ENCODE measurements around the gene KCNC1.

Gene KCNC1

DNA sequence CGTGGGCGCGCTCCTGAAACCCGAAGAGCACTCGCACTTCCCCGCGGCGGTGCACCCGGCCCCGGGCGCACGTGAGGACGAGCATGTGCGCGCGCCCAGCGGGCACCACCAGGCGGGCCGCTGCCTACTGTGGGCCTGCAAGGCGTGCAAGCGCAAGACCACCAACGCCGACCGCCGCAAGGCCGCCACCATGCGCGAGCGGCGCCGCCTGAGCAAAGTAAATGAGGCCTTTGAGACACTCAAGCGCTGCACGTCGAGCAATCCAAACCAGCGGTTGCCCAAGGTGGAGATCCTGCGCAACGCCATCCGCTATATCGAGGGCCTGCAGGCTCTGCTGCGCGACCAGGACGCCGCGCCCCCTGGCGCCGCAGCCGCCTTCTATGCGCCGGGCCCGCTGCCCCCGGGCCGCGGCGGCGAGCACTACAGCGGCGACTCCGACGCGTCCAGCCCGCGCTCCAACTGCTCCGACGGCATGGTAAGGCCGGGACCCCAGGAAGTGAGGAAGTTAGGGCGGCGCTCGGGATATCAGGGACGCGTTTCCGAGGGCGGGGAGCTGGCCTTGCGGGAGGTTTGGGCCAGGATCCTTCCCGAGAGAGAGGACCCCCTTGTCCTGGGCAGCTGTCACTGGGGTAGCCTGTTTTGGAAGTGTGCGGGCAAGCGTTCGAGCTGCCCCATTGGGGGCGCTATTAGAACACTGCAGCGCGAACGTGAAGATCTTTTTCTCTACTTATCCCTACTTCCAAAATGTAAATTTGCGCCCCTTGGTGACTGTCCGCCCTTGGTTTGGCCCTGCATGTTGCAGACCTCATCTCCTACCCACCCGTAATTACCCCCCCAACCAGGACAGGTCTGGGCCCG is 14.4 kb upstream of the KCNC1 start:
- Histone ChIP-seq H3K4me1 (ENCODE audit: insufficient read depth, low read length, severe bottlenecking) (no peaks in the 10 kb centered on the region), H3F3A (ENCODE audit: insufficient read depth, low read length) (no peaks in the 10 kb centered on the region), H3K27me3 (ENCODE audit: insufficient read depth, low read length) (no peaks in the 10 kb centered on the region), H3K9me3 (ENCODE audit: low read length) (no peaks in the 10 kb centered on the region), H3K4me2 (ENCODE audit: low read length) (no peak overlapping the region), H2AFZ (ENCODE audit: low read length) (no peak overlapping the region), H3K9me2 (ENCODE audit: low read depth, low read length) (no peaks in the 10 kb centered on the region), H3K36me3 (ENCODE audit: insufficient read depth, low read length) (no peaks in the 10 kb centered on the region), H3K27ac (ENCODE audit: low read depth, low read length, poor library complexity, severe bottlenecking) (no peak overlapping the region), H3K4me3 (ENCODE audit: low read depth, low read length, poor library complexity, severe bottlenecking) (no peak overlapping the region), H3K9ac (ENCODE audit: low read length) (no peak overlapping the region), H4K20me1 (ENCODE audit: insufficient read depth, low read length) (no peaks in the 10 kb centered on the region), H3K79me2 (ENCODE audit: insufficient read depth, low read length) (no peaks in the 10 kb centered on the region)
- TF ChIP-seq, protein P1, sequence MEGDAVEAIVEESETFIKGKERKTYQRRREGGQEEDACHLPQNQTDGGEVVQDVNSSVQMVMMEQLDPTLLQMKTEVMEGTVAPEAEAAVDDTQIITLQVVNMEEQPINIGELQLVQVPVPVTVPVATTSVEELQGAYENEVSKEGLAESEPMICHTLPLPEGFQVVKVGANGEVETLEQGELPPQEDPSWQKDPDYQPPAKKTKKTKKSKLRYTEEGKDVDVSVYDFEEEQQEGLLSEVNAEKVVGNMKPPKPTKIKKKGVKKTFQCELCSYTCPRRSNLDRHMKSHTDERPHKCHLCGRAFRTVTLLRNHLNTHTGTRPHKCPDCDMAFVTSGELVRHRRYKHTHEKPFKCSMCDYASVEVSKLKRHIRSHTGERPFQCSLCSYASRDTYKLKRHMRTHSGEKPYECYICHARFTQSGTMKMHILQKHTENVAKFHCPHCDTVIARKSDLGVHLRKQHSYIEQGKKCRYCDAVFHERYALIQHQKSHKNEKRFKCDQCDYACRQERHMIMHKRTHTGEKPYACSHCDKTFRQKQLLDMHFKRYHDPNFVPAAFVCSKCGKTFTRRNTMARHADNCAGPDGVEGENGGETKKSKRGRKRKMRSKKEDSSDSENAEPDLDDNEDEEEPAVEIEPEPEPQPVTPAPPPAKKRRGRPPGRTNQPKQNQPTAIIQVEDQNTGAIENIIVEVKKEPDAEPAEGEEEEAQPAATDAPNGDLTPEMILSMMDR (IDR thresholded peaks at IDR 0.05; ENCODE audit: low read length) = no peak
- TF ChIP-seq EZH2 (IDR thresholded peaks at IDR 0.05; ENCODE audit: borderline replicate concordance, low read length) = no peak

DNA sequence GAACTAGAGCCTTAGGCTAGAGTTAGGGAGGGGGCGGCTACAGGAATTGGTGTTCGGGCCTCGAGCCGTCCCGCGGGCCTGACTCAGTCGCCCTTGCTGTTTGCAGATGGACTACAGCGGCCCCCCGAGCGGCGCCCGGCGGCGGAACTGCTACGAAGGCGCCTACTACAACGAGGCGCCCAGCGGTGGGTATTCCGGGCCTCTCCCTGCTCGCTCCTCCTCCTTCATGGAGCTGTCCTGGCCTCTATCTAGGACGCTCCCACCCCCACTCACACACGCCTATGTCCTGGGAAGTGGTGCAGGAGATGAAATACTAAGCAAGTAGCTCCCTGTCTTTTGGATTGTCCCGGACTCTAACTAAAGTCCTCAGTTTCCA is 13.8 kb upstream of the KCNC1 start:
- Histone ChIP-seq H3K4me3 (ENCODE audit: low read depth, low read length, poor library complexity, severe bottlenecking) (no peak overlapping the region), H3K9ac (ENCODE audit: low read length) (no peak overlapping the region), H3K9me3 (ENCODE audit: low read length) (no peaks in the 10 kb centered on the region), H3K27ac (ENCODE audit: low read depth, low read length, poor library complexity, severe bottlenecking) (no peak overlapping the region), H3F3A (ENCODE audit: insufficient read depth, low read length) (no peaks in the 10 kb centered on the region), H3K27me3 (ENCODE audit: insufficient read depth, low read length) (no peaks in the 10 kb centered on the region), H2AFZ (ENCODE audit: low read length) (no peak overlapping the region), H3K4me1 (ENCODE audit: insufficient read depth, low read length, severe bottlenecking) (no peaks in the 10 kb centered on the region), H3K36me3 (ENCODE audit: insufficient read depth, low read length) (no peaks in the 10 kb centered on the region), H3K9me2 (ENCODE audit: low read depth, low read length) (no peaks in the 10 kb centered on the region), H3K79me2 (ENCODE audit: insufficient read depth, low read length) (no peaks in the 10 kb centered on the region), H3K4me2 (ENCODE audit: low read length) (no peak overlapping the region), H4K20me1 (ENCODE audit: insufficient read depth, low read length) (no peaks in the 10 kb centered on the region)
- TF ChIP-seq, protein P1 (IDR thresholded peaks at IDR 0.05; ENCODE audit: low read length) = no peak
- no peak for TF ChIP-seq EZH2 (IDR thresholded peaks at IDR 0.05; ENCODE audit: borderline replicate concordance, low read length)

DNA sequence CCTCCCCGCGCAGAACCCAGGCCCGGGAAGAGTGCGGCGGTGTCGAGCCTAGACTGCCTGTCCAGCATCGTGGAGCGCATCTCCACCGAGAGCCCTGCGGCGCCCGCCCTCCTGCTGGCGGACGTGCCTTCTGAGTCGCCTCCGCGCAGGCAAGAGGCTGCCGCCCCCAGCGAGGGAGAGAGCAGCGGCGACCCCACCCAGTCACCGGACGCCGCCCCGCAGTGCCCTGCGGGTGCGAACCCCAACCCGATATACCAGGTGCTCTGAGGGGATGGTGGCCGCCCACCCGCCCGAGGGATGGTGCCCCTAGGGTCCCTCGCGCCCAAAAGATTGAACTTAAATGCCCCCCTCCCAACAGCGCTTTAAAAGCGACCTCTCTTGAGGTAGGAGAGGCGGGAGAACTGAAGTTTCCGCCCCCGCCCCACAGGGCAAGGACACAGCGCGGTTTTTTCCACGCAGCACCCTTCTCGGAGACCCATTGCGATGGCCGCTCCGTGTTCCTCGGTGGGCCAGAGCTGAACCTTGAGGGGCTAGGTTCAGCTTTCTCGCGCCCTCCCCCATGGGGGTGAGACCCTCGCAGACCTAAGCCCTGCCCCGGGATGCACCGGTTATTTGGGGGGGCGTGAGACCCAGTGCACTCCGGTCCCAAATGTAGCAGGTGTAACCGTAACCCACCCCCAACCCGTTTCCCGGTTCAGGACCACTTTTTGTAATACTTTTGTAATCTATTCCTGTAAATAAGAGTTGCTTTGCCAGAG is 13.2 kb upstream of the KCNC1 start:
- no peaks in the 10 kb centered on the region for H3K9me2 ChIP-seq (ENCODE audit: low read depth, low read length)
- no peak overlapping the region for H3K27ac ChIP-seq (ENCODE audit: low read depth, low read length, poor library complexity, severe bottlenecking)
- H2AFZ ChIP-seq (ENCODE audit: low read length) = no peak overlapping the region
- H3K9ac ChIP-seq (ENCODE audit: low read length) = no peak overlapping the region
- H3K4me2 ChIP-seq (ENCODE audit: low read length) = no peak overlapping the region
- H3K79me2 ChIP-seq (ENCODE audit: insufficient read depth, low read length) = no peaks in the 10 kb centered on the region
- no peaks in the 10 kb centered on the region for H3K4me1 ChIP-seq (ENCODE audit: insufficient read depth, low read length, severe bottlenecking)
- H3K27me3 ChIP-seq (ENCODE audit: insufficient read depth, low read length) = no peaks in the 10 kb centered on the region
- no peaks in the 10 kb centered on the region for H3K9me3 ChIP-seq (ENCODE audit: low read length)
- H3K36me3 ChIP-seq (ENCODE audit: insufficient read depth, low read length) = no peaks in the 10 kb centered on the region
- no peaks in the 10 kb centered on the region for H3F3A ChIP-seq (ENCODE audit: insufficient read depth, low read length)
- no peak overlapping the region for H3K4me3 ChIP-seq (ENCODE audit: low read depth, low read length, poor library complexity, severe bottlenecking)
- no peaks in the 10 kb centered on the region for H4K20me1 ChIP-seq (ENCODE audit: insufficient read depth, low read length)
- TF ChIP-seq, protein P1 (IDR thresholded peaks at IDR 0.05; ENCODE audit: low read length) = no peak
- TF ChIP-seq EZH2 (IDR thresholded peaks at IDR 0.05; ENCODE audit: borderline replicate concordance, low read length) = no peak

Data from OCI-LY1 (cell line).